GM18502 (cell line): ENCODE data around the gene ZNF827.

Experiments
- ATAC-seq: cut with Tn5 transposase; IDR thresholded peaks from one replicate; pipeline ENCODE4 v1.9.1; 2021; ENCODE audit warnings: mild to moderate bottlenecking; ENCODE audit not compliant: unreplicated experiment, poor library complexity

ZNF827 gene

DNA sequence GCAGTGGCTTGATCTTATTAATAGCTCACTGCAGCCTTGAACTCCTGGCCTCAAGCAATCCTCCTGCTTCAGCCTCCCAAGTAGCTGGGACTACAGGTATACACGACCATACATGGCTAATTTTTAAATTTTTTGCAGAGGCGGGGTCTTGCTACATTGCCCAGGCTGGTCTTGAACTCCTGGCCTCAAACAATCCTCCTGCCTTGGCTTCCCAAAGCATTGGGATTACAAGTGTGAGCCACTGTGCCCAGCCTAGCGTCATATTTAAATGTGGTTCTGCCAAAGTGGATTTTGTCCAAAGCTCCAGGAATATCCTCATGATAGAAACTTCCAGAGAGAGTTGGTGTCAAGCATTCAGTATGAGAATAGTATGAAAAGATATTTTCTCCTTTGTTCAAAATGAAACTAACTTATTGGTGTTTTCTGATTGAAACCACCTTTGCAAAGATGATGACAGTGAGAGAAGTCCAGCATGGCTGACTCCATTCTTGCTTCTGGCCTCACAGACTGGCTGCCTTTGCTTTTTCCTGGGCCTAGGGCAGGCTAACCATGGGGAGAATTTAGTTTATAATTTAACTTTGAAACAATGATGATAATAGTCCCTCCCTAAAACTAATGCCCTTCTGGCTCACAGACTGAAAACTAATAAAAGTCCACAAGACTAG is 129.6 kb downstream of the ZNF827 start:
- peak; percentile 31 for ATAC-seq

DNA sequence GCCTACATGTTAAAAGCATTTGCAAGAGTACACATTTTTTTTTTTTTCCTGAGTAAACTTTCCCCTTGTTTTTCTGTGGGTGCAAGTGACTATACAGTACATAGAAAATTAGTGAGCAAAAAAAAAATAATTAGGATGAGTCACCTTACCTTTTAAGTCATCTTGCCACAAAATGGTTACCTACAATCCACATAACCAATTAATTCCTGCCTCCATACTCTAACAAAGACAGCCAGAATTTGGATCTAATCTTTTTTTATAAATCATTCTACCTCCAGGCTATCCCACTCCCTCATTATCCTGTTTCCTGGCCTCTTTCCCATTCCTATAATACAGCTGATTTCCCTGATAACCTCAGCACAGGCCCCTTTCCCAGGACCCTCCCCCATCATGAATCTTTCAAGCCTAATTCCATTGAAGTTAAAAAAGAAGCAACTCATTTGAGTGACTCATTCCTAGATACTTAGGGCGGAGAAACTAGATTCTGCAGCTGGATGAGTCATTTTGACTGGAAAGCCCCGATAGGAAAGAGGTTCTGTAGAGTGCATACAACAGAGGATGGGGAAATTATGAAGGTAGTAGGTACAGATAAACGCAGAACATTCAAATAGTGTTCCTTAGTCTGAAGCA is 130.5 kb downstream of the ZNF827 start:
- ATAC-seq: peak; percentile 75

DNA sequence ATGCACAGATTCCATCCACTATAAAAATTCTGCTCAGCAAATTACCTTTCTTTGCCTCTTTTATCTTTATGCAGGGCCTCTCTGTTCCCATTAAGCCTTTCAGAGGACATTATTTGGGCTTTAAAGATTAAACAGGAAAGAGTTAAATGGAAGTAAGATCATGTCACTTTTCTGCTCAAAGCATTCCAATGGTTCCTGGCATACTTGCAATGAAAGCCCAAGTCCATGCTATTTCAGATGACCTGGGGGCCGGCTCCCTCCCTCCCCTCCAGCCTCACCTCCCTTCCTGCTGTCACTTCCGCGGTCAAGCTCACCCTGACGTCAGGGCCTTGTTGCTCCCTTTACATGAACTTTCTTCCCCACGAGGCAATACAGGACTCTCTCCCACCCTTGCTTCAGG is 133.1 kb downstream of the ZNF827 start:
- no peak for ATAC-seq

DNA sequence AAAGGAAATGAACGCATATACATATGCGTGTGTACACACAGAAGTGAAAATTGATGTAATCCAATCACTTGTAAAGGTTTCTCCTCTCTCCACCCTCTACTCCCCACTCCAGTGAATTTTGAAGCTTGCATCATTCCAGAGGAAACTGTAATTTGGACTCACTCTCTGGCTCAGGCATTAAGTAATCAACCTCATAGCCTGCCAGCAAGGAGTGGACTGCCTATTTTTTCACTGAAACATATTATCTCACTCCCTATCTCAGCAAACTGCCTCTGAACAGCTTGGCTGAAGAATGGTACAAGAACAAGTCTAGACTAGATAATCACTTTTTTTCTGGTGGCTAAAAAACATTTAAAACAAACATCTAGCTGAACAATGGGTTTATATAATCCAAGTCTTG is 134.5 kb downstream of the ZNF827 start:
- no peak for ATAC-seq

DNA sequence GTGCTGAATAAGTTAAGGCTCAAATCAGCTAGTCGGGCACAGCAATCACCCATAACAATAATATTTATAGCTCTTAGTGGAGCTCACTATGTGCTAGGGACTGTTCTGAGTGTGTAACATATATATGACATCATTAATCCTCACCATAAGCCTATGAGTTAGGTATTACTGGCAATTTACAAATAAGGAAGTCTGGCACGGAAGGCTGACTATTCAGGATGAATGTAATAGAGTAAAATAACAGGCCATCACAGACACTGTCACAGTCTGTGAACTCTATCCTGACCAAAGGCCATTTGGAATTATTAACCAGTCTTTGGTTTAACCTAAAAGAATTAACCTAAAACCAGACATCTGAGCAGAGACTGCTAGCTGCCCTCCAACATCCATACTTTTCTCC is 139.4 kb downstream of the ZNF827 start:
- ATAC-seq: no peak

DNA sequence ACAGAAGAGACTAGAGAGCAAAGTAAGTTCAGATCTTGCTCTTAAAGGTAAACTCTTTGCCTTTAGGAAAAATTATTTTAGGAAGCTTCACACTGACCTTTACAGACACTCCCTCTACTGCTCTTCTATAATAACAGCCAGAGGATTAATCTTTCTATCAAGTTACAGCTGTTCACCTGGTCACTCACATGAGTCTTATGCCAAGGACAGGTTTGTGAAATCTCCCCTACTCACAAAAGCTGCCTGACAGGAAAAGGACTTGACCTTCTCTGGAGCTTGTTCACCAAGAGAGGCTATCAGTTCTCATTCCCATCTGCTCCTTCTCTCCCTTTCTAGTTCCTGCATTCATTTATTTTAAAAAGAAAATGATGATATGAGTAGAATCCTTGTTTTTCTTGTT is 141.3 kb downstream of the ZNF827 start:
- ATAC-seq: no peak

DNA sequence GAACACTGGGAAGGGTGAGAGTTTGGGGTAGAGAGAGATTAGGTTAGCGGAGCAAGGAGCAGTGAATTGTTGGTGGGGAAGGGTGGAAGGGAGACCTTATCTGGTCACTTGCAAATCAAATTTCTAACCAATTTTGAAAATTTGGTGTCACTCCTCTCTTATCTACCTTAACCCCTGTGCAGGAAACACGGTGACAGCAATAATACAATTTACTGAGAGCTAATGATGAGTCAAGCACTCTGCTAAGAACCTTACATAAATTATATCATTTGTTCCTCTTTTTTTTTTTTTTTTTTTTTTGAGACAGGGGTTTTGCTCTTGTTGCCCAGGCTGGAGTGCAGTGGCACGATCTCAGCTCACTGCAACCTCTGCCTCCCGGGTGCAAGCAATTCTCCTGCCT is 142.3 kb downstream of the ZNF827 start:
- no peak for ATAC-seq

DNA sequence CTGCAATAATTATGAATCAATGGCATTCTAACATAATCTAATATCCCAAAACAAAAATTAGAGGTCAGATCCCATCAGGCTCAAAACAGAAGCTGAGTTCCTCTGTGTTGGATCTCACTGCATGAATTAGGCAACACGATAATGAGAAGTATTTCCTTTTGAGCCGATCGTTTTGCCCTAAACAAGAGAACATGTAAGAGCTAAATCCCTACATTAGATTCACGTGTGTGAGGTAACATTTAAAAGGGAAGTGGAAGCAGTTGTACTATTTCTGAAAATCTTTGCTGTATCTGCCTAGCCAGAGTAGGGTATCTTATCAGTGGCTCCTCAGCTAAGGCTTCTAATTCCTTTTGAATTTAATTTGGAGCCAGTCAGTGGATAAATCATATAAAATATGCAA is 143.1 kb downstream of the ZNF827 start:
- ATAC-seq: no peak

DNA sequence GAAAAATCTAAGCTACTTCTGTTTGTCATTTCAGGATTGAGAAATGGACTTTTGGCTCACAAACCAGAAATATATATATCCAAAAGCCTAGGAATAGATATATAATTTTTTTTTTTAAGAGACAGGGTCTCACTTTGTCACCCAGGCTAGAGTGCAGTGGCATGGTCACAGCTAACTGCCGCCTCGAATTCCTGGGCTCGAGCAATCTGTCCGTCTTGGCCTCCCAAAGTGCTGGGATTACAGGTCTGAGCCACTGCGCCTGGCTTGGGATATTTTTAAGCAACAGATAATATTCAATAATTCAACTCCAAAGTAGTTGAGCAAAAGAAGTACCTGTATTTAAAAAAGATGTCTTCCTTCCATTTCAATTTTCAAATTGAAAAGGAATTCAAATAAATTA is 146.2 kb downstream of the ZNF827 start:
- ATAC-seq: no peak

DNA sequence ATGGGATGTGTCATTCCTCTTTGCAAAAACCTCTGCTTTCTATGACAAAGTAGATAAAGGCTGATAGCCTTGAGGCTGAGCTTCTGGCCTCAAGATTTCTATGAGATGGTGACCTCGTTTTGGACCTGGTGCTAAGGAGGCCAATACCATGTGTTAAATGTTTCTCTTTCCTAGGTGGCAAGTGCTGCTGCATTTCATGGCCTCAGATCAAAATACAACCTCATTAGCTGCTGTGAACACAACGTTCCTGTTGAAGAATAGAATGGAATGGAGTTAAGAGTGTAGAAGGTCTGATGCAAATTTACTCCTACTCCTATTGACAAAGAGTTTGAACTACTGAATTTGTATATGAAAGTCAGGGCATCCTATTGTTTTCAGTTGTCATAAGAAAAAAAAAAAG is 146.6 kb downstream of the ZNF827 start:
- ATAC-seq: no peak

DNA sequence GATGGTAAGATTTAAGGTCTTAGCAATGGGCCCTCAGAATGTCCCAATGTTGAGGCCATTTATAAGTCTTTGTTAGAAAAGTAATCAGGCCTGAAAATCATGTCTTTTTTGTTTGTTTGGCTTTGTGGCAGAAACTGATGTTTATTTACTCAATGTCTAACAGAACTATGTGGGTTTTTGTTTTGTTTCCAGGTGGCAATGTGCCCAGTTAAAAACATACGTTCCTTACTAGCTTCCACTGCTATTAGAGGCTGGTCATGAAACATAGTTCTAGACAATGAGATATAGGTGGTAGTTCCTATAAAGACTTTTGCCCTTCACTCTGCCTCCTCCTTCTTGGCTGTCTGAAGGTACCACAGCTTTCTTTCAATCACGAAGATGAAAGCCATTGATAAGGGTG is 149.9 kb downstream of the ZNF827 start:
- ATAC-seq: no peak

DNA sequence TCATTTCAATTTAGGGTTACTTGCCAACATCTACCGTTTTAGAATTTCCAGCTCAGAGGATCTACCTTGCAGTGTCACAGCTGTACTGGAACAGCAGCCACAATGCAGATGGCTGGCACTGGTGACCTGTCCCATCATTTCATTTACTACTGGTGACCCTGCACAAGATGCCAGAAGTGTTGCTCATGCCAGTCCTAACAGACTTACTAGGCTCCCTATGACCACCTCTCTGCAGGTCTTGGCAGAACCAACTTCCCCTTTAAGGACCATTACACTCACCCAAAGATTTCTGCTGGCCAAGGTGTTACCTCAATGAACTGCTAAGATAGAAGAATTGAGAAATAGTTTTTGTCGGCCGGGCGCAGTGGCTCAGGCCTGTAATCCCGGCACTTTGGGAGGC is 151.8 kb downstream of the ZNF827 start:
- no peak for ATAC-seq

DNA sequence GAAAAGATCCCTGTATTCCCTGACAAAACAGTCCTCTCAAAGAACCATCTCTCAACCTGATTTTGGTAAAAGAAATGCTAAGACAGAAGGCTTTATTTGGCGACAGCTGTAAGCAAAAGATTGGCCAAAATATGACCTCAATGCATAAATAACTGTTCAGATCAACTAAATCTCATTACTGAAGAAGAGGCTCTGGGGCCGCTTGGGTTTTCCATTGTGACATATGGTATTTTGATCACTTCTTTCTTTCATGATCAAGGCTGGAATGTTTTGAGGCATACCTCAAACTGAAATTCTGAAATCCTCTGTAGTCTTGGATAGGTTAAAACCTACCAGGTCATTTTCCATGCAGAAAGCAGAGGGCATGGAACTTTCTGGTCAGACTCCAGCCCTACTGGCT is 152.4 kb downstream of the ZNF827 start:
- ATAC-seq: no peak

DNA sequence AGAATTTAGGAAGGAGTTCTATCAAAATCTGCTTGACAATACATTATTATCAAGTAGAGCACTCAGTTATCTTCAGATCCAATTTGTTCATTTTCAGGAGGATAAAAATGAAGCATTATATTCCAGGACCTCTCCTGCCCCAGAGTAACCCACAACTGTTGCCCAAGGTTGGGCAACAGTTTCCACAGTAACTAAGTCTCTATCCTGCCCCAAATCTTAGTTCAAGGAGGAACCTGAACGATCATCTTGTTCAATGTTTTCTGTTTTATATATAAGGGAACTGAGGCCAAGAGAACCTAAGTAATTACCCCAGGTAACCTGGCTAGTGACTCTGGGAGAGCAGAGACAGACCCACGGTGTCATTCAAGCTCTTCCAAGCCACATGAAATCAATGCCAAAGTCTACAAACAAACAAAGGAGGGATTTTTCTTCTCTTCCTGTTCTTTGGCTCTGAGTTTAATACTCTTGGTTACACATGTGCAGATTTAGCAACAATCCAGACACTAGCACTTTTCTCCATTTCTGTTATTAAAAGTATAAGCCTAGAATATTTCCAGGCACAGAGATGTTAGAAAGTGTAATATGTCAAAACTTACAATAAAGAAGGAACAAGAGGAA is 153.1 kb downstream of the ZNF827 start:
- no peak for ATAC-seq

DNA sequence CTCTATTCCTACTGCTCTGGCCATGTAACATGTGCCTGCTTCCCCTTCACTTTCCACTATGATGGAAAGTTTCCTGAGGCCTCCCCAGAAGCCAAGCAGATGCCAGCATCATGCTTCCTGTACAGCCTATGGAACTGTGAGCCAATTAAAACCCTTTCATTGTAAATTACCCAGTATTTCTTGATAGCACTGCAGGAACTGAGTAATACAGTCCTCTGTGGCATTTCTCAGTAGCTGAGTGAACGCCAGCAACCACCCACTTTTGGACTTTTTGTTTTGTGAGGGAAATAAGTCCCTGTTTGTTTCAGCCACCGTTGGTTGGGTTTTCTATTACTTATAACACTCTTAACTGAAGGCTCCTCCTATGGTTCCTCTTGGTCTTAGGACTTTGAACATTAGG is 154.6 kb downstream of the ZNF827 start:
- no peak for ATAC-seq

DNA sequence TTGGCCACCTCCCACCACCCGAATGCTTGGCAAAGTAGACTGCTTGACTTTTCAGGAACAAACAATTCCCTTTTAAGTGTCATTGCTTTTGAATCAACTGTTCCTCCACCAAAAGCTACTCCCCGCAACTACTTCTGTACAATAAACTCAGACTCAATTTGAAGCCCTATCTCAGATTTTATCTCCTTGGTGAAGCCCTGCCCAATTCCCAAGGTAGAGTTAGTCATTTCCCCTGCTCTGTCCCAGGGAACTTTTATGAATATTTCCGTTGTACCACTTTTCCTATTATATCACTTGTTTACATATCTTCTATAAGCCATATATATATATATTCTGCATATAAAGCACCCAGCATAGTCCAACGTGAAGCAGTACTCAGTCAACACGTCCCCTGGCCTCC is 155.9 kb downstream of the ZNF827 start:
- ATAC-seq: no peak

DNA sequence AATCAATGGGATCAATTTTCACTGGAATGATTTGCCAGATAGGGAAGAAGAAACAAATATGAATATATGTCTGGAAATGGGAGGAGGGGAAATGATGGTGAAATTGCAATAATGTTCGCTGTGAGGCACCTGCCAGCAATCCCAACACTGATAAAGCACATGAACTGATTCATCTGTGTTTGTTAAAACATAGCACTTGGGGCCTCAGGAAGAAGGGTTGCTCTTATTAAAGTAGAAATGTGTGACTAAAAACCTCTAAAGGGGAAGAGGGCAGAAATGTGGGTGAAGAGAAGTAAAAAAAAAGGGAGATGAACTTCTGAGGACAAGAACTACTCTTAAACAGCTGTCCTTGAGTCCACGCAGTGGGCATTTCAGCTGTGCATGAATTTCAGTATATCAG is 157.3 kb downstream of the ZNF827 start:
- ATAC-seq: no peak

DNA sequence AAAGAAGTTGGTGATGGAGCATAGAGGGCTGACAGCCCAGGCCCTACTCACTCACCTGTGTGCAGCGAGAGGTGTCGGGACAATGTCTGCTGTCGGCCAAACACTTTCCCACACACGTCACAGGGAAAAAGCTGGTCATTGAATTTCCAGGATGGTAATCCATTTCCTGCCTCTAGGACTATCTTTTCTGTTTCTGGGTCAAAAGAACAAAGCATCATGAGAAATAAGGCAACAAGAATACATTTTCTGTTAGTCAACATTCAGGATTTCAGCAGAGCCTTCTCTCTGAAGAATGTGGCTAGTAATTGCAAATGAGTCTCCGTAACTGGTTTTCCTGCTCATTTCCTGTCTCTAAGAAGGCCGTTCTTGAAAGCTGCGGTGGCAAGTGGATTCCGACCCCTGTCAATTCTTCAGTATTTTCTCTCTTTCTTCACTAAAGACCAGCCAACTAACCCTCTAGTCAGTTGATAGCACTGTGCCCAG is 159.3 kb downstream of the ZNF827 start:
- ATAC-seq: no peak

DNA sequence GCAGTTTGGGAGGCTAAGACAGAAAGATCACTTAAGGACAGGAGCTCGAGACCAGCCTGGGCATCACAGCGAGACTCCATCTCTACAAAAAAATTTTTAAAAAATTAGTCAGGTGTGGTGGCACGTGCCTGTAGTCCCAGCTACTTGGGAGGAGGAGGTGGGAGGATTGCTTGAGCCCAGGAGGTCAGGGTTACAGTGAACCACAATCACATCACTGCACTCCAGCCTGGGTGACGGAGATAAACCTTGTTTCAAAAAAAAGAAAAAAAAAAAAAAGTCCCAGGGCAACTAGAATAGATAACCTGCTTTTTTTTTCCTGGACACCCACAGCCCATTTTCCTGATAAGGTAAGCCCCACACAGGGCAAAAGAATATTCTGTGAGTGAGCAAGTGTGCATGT is 162.4 kb downstream of the ZNF827 start:
- ATAC-seq: no peak

DNA sequence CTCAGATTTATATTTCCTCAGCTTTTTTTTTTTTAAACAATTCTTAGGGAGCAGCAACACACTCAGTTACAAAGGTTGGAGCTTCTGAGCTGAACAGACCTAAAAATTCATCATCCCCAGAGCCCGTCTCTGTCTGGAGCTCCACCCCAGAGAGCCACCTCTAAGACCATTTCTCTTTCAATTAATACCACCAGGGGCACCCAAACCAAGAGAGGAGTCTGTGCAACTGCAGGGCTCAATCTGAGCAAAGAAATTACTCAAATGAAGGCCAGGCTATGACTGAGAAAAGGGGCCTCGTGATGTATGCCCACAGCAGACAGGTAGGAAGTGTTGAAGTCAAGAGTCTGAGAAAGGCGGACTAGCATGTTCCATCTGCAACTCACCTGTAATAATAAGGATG is 163.2 kb downstream of the ZNF827 start:
- ATAC-seq: no peak

DNA sequence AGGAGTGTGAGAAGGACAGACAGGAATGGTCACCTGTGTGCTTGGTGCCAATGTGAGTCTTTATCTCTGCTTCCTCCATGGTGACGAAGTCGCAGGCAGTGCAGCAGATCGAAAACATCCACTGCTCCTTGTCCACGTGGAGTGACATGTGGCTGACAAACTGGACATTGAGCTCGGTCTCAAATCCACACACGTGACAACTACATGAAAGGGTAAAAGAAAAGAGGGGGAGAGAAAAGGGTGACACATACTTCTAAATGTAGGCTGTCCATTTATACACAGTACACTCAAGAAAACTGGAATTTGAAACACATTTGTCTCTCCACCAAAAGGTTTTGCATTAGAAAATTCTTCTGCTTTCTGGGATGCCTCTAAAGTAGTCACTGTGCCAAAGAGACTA is 164.2 kb downstream of the ZNF827 start:
- ATAC-seq: no peak
